A549 (cell line): ENCODE measurements around the gene PSMA7. TPM values are rescaled to one million over a fixed set of nuclear protein-coding genes. Genes with fewer than 3 reads are reported as not detected.

Experiments used
- ATAC-seq, 2 experiments: fragments of 200-7000 bp in 1 of 2; fragments of >200 bp in 1 of 2; cut with Nextera tagmentation in 1 of 2; cut with Tn5 transposase in 1 of 2; 3 replicates each; pipeline versions ENCODE4 v1.8.0 to v1.9.1; 2018 to 2020; ENCODE audit warnings: mild to moderate bottlenecking in 1 of 2, moderate library complexity in 1 of 2
- CTCF ChIA-PET: fragments of 300-600 bp; sonication (Branson Sonifier 250); formaldehyde crosslinking; extraction: SDS; loops from one replicate; lab custom pipeline; 2021; ENCODE audit warnings: antibody characterized with exemption, inconsistent platforms; lab: Yijun Ruan, JAX
- POLR2A ChIA-PET: fragments of 350-600 bp; formaldehyde crosslinking; extraction: SDS; loops from one replicate; lab custom pipeline; 2021; ENCODE audit warnings: antibody characterized with exemption, inconsistent platforms; lab: Yijun Ruan, JAX
- DNase-seq, 2 experiments: peaks; one replicate each; pipeline versions ENCODE4 v3.0.0 to v3.0.0-alpha.2; 2011 to 2016; ENCODE audit warnings: low read depth in 1 of 2, low spot score in 1 of 2
- FAIRE-seq: peaks from 2 replicates; lab custom pipeline; 2011; peaks lifted over from hg19 to GRCh38; lab: Jason Lieb, UNC
- H3K27ac ChIP-seq, 2 experiments: fragments of >200 bp; sonication (Bioruptor Twin); formaldehyde crosslinking; 3 replicates each; pipeline ENCODE4 v1.5.1; 2016 to 2017
- H3K4me1 ChIP-seq: fragments of >200 bp; sonication (Bioruptor Twin); formaldehyde crosslinking; 3 replicates; pipeline ENCODE4 v1.6.1; 2016
- H3K4me2 ChIP-seq: fragments of >200 bp; sonication (Bioruptor Twin); formaldehyde crosslinking; 3 replicates; pipeline ENCODE4 v1.6.1; 2016
- H3K4me3 ChIP-seq: fragments of >200 bp; sonication (Bioruptor Twin); formaldehyde crosslinking; 3 replicates; pipeline ENCODE4 v1.5.1; 2016
- H3K9me3 ChIP-seq: fragments of >200 bp; sonication (Bioruptor Twin); formaldehyde crosslinking; 3 replicates; pipeline ENCODE4 v1.6.1; 2016
- ATOH8 ChIP-seq: fragments of 250-450 bp; sonication (Bioruptor Pico); IDR thresholded peaks from 2 replicates; pipeline ENCODE4 v1.5.0; 2020; ENCODE audit warnings: low read depth, mild to moderate bottlenecking, moderate library complexity
- CBX2 ChIP-seq: fragments of 200-600 bp; sonication (generic); IDR thresholded peaks from 2 replicates; pipeline ENCODE4 v1.6.1; 2016; ENCODE audit warnings: low read depth, mild to moderate bottlenecking, borderline replicate concordance
- CBX8 ChIP-seq: fragments of 200-600 bp; sonication (generic); IDR thresholded peaks from 2 replicates; pipeline ENCODE4 v1.6.1; 2016
- CHD4 ChIP-seq: fragments of 200-600 bp; sonication (generic); IDR thresholded peaks from 2 replicates; pipeline ENCODE4 v1.6.1; 2016; ENCODE audit warnings: antibody characterized with exemption, mild to moderate bottlenecking, borderline replicate concordance
- E2F6 ChIP-seq: IDR thresholded peaks from 2 replicates; pipeline ENCODE4 v1.6.1; 2012; ENCODE audit warnings: low read depth, borderline replicate concordance
- EP300 ChIP-seq, 2 experiments: fragments of >200 bp; sonication (Bioruptor Twin); formaldehyde crosslinking; IDR thresholded peaks; 2 replicates in 1 of 2; 3 replicates in 1 of 2; pipeline ENCODE4 v1.6.1; 2016 to 2017
- FOSB ChIP-seq: fragments of 250-450 bp; sonication (Bioruptor Pico); IDR thresholded peaks from 2 replicates; pipeline ENCODE4 v1.5.0; 2020; ENCODE audit warnings: mild to moderate bottlenecking, moderate library complexity
- FOXS1 ChIP-seq: fragments of 250-450 bp; sonication (Bioruptor Pico); IDR thresholded peaks from 2 replicates; pipeline ENCODE4 v1.5.0; 2020; ENCODE audit warnings: mild to moderate bottlenecking, moderate library complexity
- HEYL ChIP-seq: fragments of 250-450 bp; sonication (Bioruptor Pico); IDR thresholded peaks from 2 replicates; pipeline ENCODE4 v1.8.0; 2021; ENCODE audit warnings: mild to moderate bottlenecking, moderate library complexity
- HMGXB4 ChIP-seq: fragments of 250-450 bp; sonication (Bioruptor Pico); IDR thresholded peaks from 2 replicates; pipeline ENCODE4 v1.5.0; 2021; ENCODE audit warnings: mild to moderate bottlenecking, moderate library complexity, borderline replicate concordance
- HOXA7 ChIP-seq: fragments of 250-450 bp; sonication (Bioruptor Pico); IDR thresholded peaks from 2 replicates; pipeline ENCODE4 v1.5.0; 2020; ENCODE audit warnings: mild to moderate bottlenecking, moderate library complexity
- HOXB5 ChIP-seq: fragments of 250-450 bp; sonication (Bioruptor Pico); IDR thresholded peaks from 2 replicates; pipeline ENCODE4 v1.5.0; 2020; ENCODE audit warnings: mild to moderate bottlenecking, moderate library complexity
- KDM1A ChIP-seq: fragments of 200-600 bp; sonication (generic); IDR thresholded peaks from 2 replicates; pipeline ENCODE4 v1.6.1; 2016; ENCODE audit warnings: low read depth, mild to moderate bottlenecking
- MAFK ChIP-seq: fragments of 450-650 bp; IDR thresholded peaks from 2 replicates; pipeline ENCODE4 v1.6.1; 2014; ENCODE audit not compliant: partially characterized antibody
- MAX ChIP-seq: IDR thresholded peaks from 2 replicates; pipeline ENCODE4 v1.6.1; 2012
- MAZ ChIP-seq: fragments of 150-350 bp; IDR thresholded peaks from 2 replicates; pipeline ENCODE4 v1.6.1; 2014; ENCODE audit warnings: antibody characterized with exemption, low read depth, low read length, borderline replicate concordance
- MYC ChIP-seq: IDR thresholded peaks from 2 replicates; pipeline ENCODE4 v1.6.1; 2012; ENCODE audit warnings: mild to moderate bottlenecking, inconsistent platforms, low read length, improper control_type of control experiment, borderline replicate concordance
- NFE2L2 ChIP-seq: fragments of 150-350 bp; conservative IDR thresholded peaks from 2 replicates; pipeline ENCODE4 v1.6.1; 2014; ENCODE audit warnings: low read length
- NPAS2 ChIP-seq: fragments of 250-450 bp; sonication (Bioruptor Pico); IDR thresholded peaks from 2 replicates; pipeline ENCODE4 v1.8.0; 2022; ENCODE audit warnings: mild to moderate bottlenecking, moderate library complexity, borderline replicate concordance
- PBX3 ChIP-seq: IDR thresholded peaks from 2 replicates; pipeline ENCODE4 v1.6.1; 2012
- RAD21 ChIP-seq, 2 experiments: fragments of >200 bp in 1 of 2; sonication (Bioruptor Twin) in 1 of 2; formaldehyde crosslinking in 1 of 2; IDR thresholded peaks in 1 of 2; conservative IDR thresholded peaks in 1 of 2; 2 replicates in 1 of 2; 3 replicates in 1 of 2; pipeline ENCODE4 v1.6.1; 2012 to 2018; ENCODE audit warnings: inconsistent platforms in 1 of 2
- RARB ChIP-seq: fragments of 250-450 bp; sonication (Bioruptor Pico); IDR thresholded peaks from 2 replicates; pipeline ENCODE4 v1.8.0; 2021; ENCODE audit warnings: mild to moderate bottlenecking, moderate library complexity
- REST ChIP-seq: fragments of 200-600 bp; sonication (generic); IDR thresholded peaks from 2 replicates; pipeline ENCODE4 v1.6.1; 2016; ENCODE audit warnings: antibody characterized with exemption, mild to moderate bottlenecking, moderate library complexity
- SMC3 ChIP-seq: fragments of >200 bp; sonication (Bioruptor Twin); formaldehyde crosslinking; IDR thresholded peaks from 3 replicates; pipeline ENCODE4 v1.6.1; 2018; ENCODE audit warnings: inconsistent platforms
- SREBF2 ChIP-seq: fragments of 450-650 bp; IDR thresholded peaks from 2 replicates; pipeline ENCODE4 v1.6.1; 2014; ENCODE audit warnings: mild to moderate bottlenecking, moderate library complexity
- TP53 ChIP-seq: fragments of 250-450 bp; sonication (Bioruptor Pico); IDR thresholded peaks from 2 replicates; pipeline ENCODE4 v1.5.0; 2021; ENCODE audit warnings: mild to moderate bottlenecking, moderate library complexity
- ZNF302 ChIP-seq: fragments of 250-450 bp; sonication (Bioruptor Pico); IDR thresholded peaks from 2 replicates; pipeline ENCODE4 v1.9.0; 2021; ENCODE audit warnings: inconsistent platforms, mild to moderate bottlenecking, moderate library complexity
- WGBS: methylation state at CpG from one replicate; pipeline ENCODE4 v1.1.6; 2017; ENCODE audit errors: missing lambda C conversion rate; 5-methylcytosine and 5-hydroxymethylcytosine counted together
- polyA plus RNA-seq, 4 experiments: library from polyadenylated mRNA; depleted of rRNA in 3 of 4; stranded (reverse); fragments of >200 nt; fragmentation: RNase III in 1 of 4; extraction: RNeasy Plus Mini Kit Qiagen cat#74134 plus additional on column Dnase treatment in 1 of 4; gene quantifications; 2 replicates in 3 of 4; 3 replicates in 1 of 4; pipeline ENCODE4 v1.2.3, GENCODE V29; 2011 to 2017

Gene PSMA7
- polyA plus RNA-seq, 2 of the 4 experiments (the other 2 are of a cell fraction): 511 to 562 TPM

GRCh38 chr20:62117362-62117646 lies 25.9 kb downstream of the PSMA7 start:
- H3K4me1 ChIP-seq: no peaks in the 10 kb centered on the region
- H3K27ac ChIP-seq: no peak overlapping the region
- ChIA-PET CTCF (interaction anchor here (1.5 to 3.9 kb wide), 2 partner anchors 18 to 27 kb away, joined by 7 to 15 read pairs; no protein-coding TSS in a partner anchor), POLR2A (no interaction called here)
- no peak overlapping the region for H3K4me2 ChIP-seq
- FAIRE-seq: no peak
- no peak for ATAC-seq
- DNase-seq: no peak
- H3K4me3 ChIP-seq: no peak overlapping the region
- peaks cover 34% of the 10 kb centered on the region for H3K9me3 ChIP-seq
- WGBS: 45% methylated on average over 9 of the region's 9 CpGs
- no peak for TF ChIP-seq HEYL (CRISPR knock-in tag)
- TF ChIP-seq MYC: no peak
- TF ChIP-seq HMGXB4 (CRISPR knock-in tag): no peak
- no peak for TF ChIP-seq SREBF2
- no peak for TF ChIP-seq HOXB5
- TF ChIP-seq MAZ: no peak
- TF ChIP-seq ZNF302: no peak
- no peak for TF ChIP-seq TP53 (CRISPR knock-in tag)
- TF ChIP-seq KDM1A: no peak
- no peak for TF ChIP-seq FOSB (CRISPR knock-in tag)
- no peak for TF ChIP-seq EP300 (IDR thresholded peaks at IDR 0.05)
- no peak for TF ChIP-seq REST
- TF ChIP-seq CBX8: no peak
- no peak for TF ChIP-seq SMC3
- TF ChIP-seq, all 56 proteins: peak for 0

GRCh38 chr20:62116558-62117361 lies 26.4 kb downstream of the PSMA7 start:
- 79% methylated on average over 38 of the region's 38 CpGs for WGBS
- CTCF ChIA-PET: interaction anchor here (1.5 to 3.9 kb wide), 2 partner anchors 18 to 27 kb away, joined by 7 to 15 read pairs; no protein-coding TSS in a partner anchor
- H3K4me3 ChIP-seq: no peak overlapping the region
- TF ChIP-seq CHD4: no peak
- TF ChIP-seq RARB: no peak
- no peak for TF ChIP-seq MAZ
- no peak for TF ChIP-seq SMC3
- TF ChIP-seq MYC: no peak
- TF ChIP-seq TP53 (CRISPR knock-in tag): no peak
- TF ChIP-seq HOXA7: no peak
- no peak for TF ChIP-seq ATOH8 (CRISPR knock-in tag)
- TF ChIP-seq HOXB5: no peak
- TF ChIP-seq NPAS2 (CRISPR knock-in tag): no peak
- no peak for TF ChIP-seq MAFK
- no peak for TF ChIP-seq CBX2
- no peak for TF ChIP-seq PBX3
- no peak for TF ChIP-seq MAX
- TF ChIP-seq RAD21 (conservative IDR thresholded peaks at IDR 0.05 in 1 of 2, IDR thresholded peaks at IDR 0.05 in 1 of 2): no peak
- TF ChIP-seq E2F6: no peak
- no peak for TF ChIP-seq FOXS1 (CRISPR knock-in tag)
- no peak for TF ChIP-seq CBX8
- no peak for TF ChIP-seq NFE2L2
- TF ChIP-seq, all 56 proteins: peak for 0
- no peak for ATAC-seq
- no peaks in the 10 kb centered on the region for H3K4me1 ChIP-seq
- no peak overlapping the region for H3K27ac ChIP-seq
- H3K4me2 ChIP-seq: no peak overlapping the region
- no peak for DNase-seq
- POLR2A ChIA-PET: no interaction called here
- FAIRE-seq: no peak
- H3K9me3 ChIP-seq: peaks cover 40% of the 10 kb centered on the region
